ENCODE measurements around the gene HES5. TPM values are rescaled to one million over a fixed set of nuclear protein-coding genes. Genes with fewer than 3 reads are reported as not detected.

Gene HES5
- total RNA-seq, 2 donors from 2014 or later: 2.6 TPM; not detected in 1

DNA sequence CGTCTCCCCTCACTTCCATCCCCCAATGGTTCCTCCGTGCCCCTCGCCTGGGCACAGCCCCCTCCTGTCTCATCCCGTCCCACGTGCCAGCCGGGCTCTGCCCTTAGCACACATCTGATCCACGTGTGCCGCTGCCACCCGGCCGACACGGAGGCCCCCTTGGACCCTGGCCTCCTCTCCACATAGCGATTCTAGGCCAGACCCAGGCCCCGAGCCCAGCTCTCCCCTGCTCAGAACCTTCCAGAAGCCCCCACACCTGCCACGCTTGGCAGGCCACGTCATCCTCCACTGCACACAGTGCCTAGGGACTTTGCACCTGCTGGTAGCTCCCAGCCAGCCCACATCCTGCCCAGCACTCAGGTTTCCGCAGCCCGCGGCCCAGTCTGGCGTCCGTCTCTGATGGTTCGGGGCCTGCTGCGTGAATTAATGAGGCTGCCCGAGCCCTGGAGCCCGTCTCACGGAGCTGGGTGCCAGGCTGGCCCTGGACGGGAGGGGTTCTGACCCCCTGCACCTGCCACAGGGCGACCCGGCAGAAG is 33.9 kb downstream of the HES5 start:
- H3K27me3 ChIP-seq (replicated peaks; ENCODE audit: insufficient read depth): no peaks in the 10 kb centered on the region
- 87% methylated on average over 28 of the region's 28 CpGs for WGBS
- H3K4me3 ChIP-seq: no peak overlapping the region
- intact Hi-C loops (cut with DNase I): no loop called here
- H3K36me3 ChIP-seq: no peaks in the 10 kb centered on the region
- DNase-seq (ENCODE audit: low spot score): no peak
- H3K27ac ChIP-seq: no peak overlapping the region
- H3K9me3 ChIP-seq: no peaks in the 10 kb centered on the region
- no peak for TF ChIP-seq POLR2AphosphoS5 (IDR thresholded peaks at IDR 0.05)
- peaks cover 7% of the 10 kb centered on the region for H3K4me1 ChIP-seq (replicated peaks)

DNA sequence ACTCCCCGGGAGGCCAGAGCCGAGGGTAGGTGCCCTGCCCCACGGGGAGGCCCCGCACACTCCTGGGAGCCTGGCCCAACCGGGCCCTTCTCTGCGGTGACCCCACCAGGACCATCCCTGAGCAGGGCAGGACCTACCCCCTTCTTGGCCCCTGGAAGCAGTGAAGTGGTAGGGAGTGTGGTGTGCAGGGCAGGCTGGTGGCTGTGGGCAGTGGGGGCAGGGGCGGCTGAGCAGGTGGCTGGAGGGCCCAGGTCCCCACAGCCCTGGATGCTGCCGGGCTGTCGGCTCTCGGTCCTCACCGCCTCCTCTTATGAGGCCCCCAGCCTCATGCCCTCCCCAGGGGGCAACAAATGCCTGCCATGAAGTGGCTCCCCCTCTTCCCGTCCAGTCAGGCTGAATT is 34.5 kb downstream of the HES5 start:
- TF ChIP-seq POLR2AphosphoS5 (IDR thresholded peaks at IDR 0.05) (no peak), POLR2A (IDR thresholded peaks at IDR 0.05) (no peak)
- TF ChIP-seq, protein P1, sequence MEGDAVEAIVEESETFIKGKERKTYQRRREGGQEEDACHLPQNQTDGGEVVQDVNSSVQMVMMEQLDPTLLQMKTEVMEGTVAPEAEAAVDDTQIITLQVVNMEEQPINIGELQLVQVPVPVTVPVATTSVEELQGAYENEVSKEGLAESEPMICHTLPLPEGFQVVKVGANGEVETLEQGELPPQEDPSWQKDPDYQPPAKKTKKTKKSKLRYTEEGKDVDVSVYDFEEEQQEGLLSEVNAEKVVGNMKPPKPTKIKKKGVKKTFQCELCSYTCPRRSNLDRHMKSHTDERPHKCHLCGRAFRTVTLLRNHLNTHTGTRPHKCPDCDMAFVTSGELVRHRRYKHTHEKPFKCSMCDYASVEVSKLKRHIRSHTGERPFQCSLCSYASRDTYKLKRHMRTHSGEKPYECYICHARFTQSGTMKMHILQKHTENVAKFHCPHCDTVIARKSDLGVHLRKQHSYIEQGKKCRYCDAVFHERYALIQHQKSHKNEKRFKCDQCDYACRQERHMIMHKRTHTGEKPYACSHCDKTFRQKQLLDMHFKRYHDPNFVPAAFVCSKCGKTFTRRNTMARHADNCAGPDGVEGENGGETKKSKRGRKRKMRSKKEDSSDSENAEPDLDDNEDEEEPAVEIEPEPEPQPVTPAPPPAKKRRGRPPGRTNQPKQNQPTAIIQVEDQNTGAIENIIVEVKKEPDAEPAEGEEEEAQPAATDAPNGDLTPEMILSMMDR (IDR thresholded peaks at IDR 0.05): no peak
- no peaks in the 10 kb centered on the region for H3K36me3 ChIP-seq
- H3K27me3 ChIP-seq (replicated peaks; ENCODE audit: insufficient read depth): no peaks in the 10 kb centered on the region
- no peak overlapping the region for H3K4me3 ChIP-seq
- no peaks in the 10 kb centered on the region for H3K9me3 ChIP-seq
- WGBS: 89% methylated on average over 5 of the region's 12 CpGs
- intact Hi-C loops (cut with DNase I): no loop called here
- H3K27ac ChIP-seq: peak overlapping the region in 1 of 2 donors; percentile 74
- DNase-seq (ENCODE audit: low spot score): no peak
- peaks cover 7% of the 10 kb centered on the region for H3K4me1 ChIP-seq (replicated peaks)

DNA sequence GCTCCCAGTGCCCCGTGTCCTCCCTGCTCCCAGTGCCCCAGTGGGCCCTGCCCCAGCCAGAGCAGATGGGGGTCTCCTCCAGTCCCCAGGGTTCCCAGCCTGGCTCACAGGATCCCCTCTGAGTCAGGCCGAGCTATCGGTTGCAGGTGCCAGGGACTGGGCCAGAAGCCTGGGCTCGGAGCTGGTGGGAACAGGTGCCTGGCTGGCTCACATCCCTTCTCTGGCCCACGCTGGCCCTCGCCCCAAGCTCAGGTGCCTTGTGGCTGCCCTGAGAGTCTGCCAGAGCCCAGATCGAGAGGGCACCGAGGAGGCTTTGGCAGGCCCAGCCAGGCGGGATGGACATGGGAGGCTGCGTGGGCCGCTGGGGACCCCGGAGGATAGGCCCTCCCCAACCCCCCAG is 35.0 kb downstream of the HES5 start:
- intact Hi-C loops (cut with DNase I): no loop called here
- no peak for DNase-seq (ENCODE audit: low spot score)
- no peaks in the 10 kb centered on the region for H3K9me3 ChIP-seq
- H3K36me3 ChIP-seq: no peaks in the 10 kb centered on the region
- no peaks in the 10 kb centered on the region for H3K27me3 ChIP-seq (replicated peaks; ENCODE audit: insufficient read depth)
- H3K4me1 ChIP-seq (replicated peaks): peaks cover 7% of the 10 kb centered on the region
- H3K27ac ChIP-seq: peak overlapping the region; percentile 64 to 74
- 80% methylated on average over 6 of the region's 12 CpGs for WGBS
- H3K4me3 ChIP-seq: no peak overlapping the region
- TF ChIP-seq POLR2A (IDR thresholded peaks at IDR 0.05): no peak
- TF ChIP-seq, protein P1 (IDR thresholded peaks at IDR 0.05): no peak
- no peak for TF ChIP-seq POLR2AphosphoS5 (IDR thresholded peaks at IDR 0.05)

DNA sequence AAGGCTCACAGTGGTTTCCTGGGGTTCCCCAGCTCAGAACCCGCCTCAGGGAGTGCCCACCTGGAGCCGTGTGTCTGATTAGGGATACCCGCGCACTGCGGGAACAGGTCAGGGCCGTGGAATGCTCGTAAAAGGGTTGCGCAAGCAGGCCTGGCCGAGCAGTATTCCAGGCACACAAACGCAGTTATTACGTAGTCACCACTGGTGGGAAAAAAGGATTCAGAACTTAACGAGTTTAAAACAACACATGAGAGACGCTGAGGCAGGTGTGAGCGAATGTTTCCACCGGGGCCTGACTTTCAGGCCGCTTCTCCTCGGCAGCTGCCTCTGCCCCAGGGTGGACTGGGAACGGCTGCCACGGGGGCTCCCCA is 35.8 kb downstream of the HES5 start:
- intact Hi-C loops (cut with DNase I): no loop called here
- TF ChIP-seq, protein P1 (IDR thresholded peaks at IDR 0.05): no peak
- TF ChIP-seq POLR2AphosphoS5 (IDR thresholded peaks at IDR 0.05) (peak; percentile 96), POLR2A (IDR thresholded peaks at IDR 0.05) (peak; percentile 24)
- 41% methylated on average over 19 of the region's 19 CpGs for WGBS

DNA sequence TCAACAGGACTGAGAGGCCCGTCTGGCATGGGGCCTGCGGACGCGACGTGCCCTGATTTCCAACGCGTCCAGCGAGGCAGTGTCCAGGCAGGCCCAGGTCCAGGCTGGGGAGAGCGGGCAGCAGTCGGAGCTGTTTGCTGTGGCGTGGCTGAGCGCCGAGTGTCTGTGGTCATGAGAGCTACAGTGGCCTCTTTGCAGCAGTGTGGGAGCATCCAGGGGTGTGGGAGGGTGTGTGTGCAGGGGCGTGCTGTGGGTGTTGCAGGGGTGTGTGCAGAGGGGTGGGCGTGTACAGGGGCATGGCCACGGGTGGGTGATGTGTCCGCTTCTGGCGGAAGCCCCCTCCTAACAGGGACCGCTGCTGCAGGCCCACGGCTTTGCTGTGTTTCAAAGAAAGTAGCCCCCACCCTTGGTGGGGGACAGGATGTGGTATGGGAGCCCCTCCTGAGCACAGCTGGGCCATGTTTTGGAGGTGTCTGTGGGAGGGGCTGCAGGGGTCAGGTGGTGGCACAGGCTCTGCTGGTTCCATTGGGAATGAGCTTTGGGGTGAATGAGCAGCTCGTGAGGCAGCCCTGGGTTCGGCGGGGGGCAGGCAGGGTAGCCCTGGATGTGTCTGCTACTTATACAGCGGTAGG is 36.3 kb downstream of the HES5 start:
- Histone ChIP-seq H3K4me3 (no peak overlapping the region), H3K36me3 (no peaks in the 10 kb centered on the region), H3K27me3 (replicated peaks; ENCODE audit: insufficient read depth) (no peaks in the 10 kb centered on the region), H3K4me1 (replicated peaks) (peaks cover 7% of the 10 kb centered on the region), H3K9me3 (no peaks in the 10 kb centered on the region), H3K27ac (peak overlapping the region in 1 of 2 donors; percentile 74)
- intact Hi-C loops (cut with DNase I): no loop called here
- 32% methylated on average over 20 of the region's 24 CpGs for WGBS
- peak; percentile 33 for DNase-seq (ENCODE audit: low spot score)
- TF ChIP-seq, protein P1 (IDR thresholded peaks at IDR 0.05): no peak
- TF ChIP-seq POLR2A (IDR thresholded peaks at IDR 0.05): no peak
- TF ChIP-seq POLR2AphosphoS5 (IDR thresholded peaks at IDR 0.05): no peak

More for the DNA sequence above, 35.8 kb downstream of the HES5 start:
- peak; percentile 85 for DNase-seq (ENCODE audit: low spot score)
- no peak overlapping the region for H3K4me3 ChIP-seq
- peak overlapping the region; percentile 64 to 74 for H3K27ac ChIP-seq
- H3K9me3 ChIP-seq: no peaks in the 10 kb centered on the region
- H3K4me1 ChIP-seq (replicated peaks): peaks cover 7% of the 10 kb centered on the region
- H3K36me3 ChIP-seq: no peaks in the 10 kb centered on the region
- no peaks in the 10 kb centered on the region for H3K27me3 ChIP-seq (replicated peaks; ENCODE audit: insufficient read depth)

Measured in prostate gland (tissue), 2 donors.